Fibroblast of mammary gland (primary cell): ENCODE data around the gene BSDC1.
"Not testable (repeated sequence)": the region's sequence is repeated elsewhere in the genome, so short reads cannot be mapped to it uniquely, and the experiment has no call there.

Experiments
- DNase-seq: peaks from one replicate; pipeline ENCODE4 v3.0.0-alpha.2; 2010; ENCODE audit warnings: low read depth
- H3K4me3 ChIP-seq: 2 replicates; pipeline ENCODE4 v1.5.1; 2011; ENCODE audit warnings: low read depth, mild to moderate bottlenecking, low read length, moderate library complexity; ENCODE audit not compliant: control insufficient read depth
- TF ChIP-seq, protein P1 (sequence below): conservative IDR thresholded peaks from 2 replicates; pipeline ENCODE4 v1.5.1; 2011; ENCODE audit warnings: low read depth, low read length, inconsistent platforms; ENCODE audit not compliant: control insufficient read depth, insufficient read depth

BSDC1 gene

GRCh38 chr1:32404946-32405345, 10.7 kb upstream of the BSDC1 start:
- no peak overlapping the region for H3K4me3 ChIP-seq
- TF ChIP-seq, protein P1, sequence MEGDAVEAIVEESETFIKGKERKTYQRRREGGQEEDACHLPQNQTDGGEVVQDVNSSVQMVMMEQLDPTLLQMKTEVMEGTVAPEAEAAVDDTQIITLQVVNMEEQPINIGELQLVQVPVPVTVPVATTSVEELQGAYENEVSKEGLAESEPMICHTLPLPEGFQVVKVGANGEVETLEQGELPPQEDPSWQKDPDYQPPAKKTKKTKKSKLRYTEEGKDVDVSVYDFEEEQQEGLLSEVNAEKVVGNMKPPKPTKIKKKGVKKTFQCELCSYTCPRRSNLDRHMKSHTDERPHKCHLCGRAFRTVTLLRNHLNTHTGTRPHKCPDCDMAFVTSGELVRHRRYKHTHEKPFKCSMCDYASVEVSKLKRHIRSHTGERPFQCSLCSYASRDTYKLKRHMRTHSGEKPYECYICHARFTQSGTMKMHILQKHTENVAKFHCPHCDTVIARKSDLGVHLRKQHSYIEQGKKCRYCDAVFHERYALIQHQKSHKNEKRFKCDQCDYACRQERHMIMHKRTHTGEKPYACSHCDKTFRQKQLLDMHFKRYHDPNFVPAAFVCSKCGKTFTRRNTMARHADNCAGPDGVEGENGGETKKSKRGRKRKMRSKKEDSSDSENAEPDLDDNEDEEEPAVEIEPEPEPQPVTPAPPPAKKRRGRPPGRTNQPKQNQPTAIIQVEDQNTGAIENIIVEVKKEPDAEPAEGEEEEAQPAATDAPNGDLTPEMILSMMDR = no peak

GRCh38 chr1:32400876-32401631, 6.8 kb upstream of the BSDC1 start:
- no peak overlapping the region for H3K4me3 ChIP-seq
- TF ChIP-seq, protein P1 = peak; percentile 91
- peak; percentile 95 for DNase-seq

More at GRCh38 chr1:32404946-32405345, 10.7 kb upstream of the BSDC1 start:
- DNase-seq = no peak

- TF ChIP-seq, protein P1 = no peak
- no peak overlapping the region for H3K4me3 ChIP-seq
- no peak for DNase-seq
These were observed 5.6 kb upstream of the BSDC1 start for GRCh38 chr1:32399843-32400242.

DNA sequence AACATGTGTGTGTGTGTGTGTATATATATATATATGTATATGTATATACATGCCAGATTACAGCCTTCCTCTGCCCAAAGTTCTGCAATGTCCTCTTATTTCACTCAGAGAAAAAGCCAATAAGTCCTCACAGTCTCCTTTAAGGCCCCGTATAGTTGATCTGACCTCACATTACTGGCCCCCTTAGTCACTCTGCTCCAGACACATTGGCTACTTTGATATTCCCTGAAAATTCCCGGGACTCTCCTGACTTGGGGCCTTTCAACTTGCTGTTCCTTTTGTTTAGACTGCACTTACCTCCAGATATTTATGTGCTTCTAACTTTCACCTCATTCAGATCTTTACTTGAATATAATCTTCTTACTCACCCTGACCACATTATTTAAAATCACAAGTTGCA, 4.2 kb upstream of the BSDC1 start:
- TF ChIP-seq, protein P1 = no peak
- H3K4me3 ChIP-seq = no peak overlapping the region
- peak; percentile 7 for DNase-seq

DNA sequence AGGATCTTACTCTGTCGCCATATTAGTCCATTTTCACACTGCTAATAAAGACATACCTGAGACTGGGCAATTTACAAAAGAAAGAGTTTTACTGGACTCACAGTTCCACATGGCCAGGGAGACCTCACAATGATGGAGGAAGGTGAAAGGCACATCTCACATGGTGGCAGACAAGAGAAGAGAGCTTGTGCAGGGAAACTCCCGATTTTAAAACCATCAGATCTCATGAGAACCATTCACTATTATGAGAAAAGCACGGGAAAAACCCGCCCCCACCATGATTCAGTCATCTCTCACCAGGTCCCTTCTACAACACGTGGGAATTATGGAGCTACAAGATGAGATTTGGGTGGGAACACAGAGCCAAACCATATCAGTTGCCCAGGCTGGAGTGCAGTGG, 2.3 kb upstream of the BSDC1 start:
- peak; percentile 22 for DNase-seq
- not testable (repeated sequence) for H3K4me3 ChIP-seq

- H3K4me3 ChIP-seq = peak overlapping the region; percentile 92
- DNase-seq = peak; percentile 20
- TF ChIP-seq, protein P1 = no peak
These were observed 720 bp upstream of the BSDC1 start for GRCh38 chr1:32394890-32395432.

DNA sequence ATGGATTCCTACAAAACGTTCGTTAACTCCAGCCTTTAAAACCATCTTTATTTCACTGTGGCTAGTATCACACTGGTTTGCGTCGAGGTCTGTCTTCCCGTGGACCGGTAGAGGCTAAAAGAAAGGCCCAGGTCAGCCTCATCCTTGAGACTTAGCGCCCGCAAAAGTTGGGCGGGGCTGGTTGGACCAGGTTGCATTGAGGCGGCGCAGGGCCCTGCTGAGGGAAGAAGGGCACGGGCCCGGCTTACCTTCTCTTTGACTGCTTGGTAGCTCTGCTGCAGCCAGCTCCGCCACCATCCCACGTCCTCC, 455 bp downstream of the BSDC1 start:
- no peak for DNase-seq
- TF ChIP-seq, protein P1 = no peak
- H3K4me3 ChIP-seq = peak overlapping the region; percentile 92
